Nephron (organoid): ENCODE results near the gene CFAP70.

ENCODE experiments used
- H3K27ac Mint-ChIP-seq, 3 experiments: 2 replicates each; pipeline ENCODE4 v1.8.0; 2020; ENCODE audit warnings: mixed read lengths in 3 of 3, mild to moderate bottlenecking in 2 of 3, moderate library complexity in 1 of 3
- H3K27me3 Mint-ChIP-seq: 2 replicates; pipeline ENCODE4 v1.8.0; 2021; ENCODE audit warnings: low read depth, mild to moderate bottlenecking, moderate library complexity, mixed read lengths
- H3K36me3 Mint-ChIP-seq: 2 replicates; pipeline ENCODE4 v1.8.0; 2020; ENCODE audit warnings: low read depth, mixed read lengths
- H3K4me1 Mint-ChIP-seq: 2 replicates; pipeline ENCODE4 v1.8.0; 2020; ENCODE audit warnings: mixed read lengths
- H3K4me3 Mint-ChIP-seq, 3 experiments: 2 replicates each; pipeline ENCODE4 v1.8.0; 2020; ENCODE audit warnings: mild to moderate bottlenecking in 3 of 3, mixed read lengths in 3 of 3, moderate library complexity in 2 of 3
- H3K9me3 Mint-ChIP-seq: 2 replicates; pipeline ENCODE4 v1.8.0; 2020; ENCODE audit warnings: mixed read lengths
- TF ChIP-seq, protein P1 (sequence below), 3 experiments: fragments of 200-600 bp; sonication (generic); IDR thresholded peaks; one replicate each; pipeline ENCODE4 v1.5.0; 2021; ENCODE audit warnings: antibody characterized with exemption in 3 of 3; ENCODE audit not compliant: unreplicated experiment in 3 of 3

Gene CFAP70

DNA sequence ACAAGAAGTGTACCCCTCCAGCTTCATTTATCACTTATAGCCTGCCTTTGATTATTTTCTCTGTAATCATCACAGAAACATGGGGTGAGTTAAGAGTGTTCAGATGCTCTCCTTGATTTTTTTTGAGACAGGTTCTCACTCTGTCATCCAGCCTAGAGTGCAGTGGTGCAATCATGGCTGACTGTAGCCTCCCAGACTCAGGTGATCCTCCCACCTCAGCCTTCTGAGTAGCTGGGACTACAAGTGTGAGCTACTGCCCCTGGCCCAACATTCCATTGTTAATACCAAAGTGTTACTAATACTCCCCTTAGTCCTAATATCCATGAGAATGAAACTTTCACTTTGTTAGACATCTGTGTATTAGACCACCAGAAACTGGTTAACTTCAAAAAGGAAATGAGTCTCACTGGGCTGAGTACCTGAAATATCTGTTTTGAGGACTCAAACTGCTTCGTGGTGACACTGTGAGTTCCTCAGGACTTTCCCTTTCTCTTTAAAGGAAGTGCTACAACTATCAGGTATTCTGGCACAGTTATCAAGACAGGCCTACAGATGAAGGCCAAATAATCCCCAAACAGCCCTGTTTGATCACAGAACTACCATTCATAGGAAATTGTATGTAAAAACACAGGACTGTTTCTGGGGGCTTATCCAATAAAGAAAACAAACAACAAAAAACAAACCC lies 20.5 kb upstream of the CFAP70 start:
- H3K27me3 Mint-ChIP-seq: no peaks in the 10 kb centered on the region
- no peaks in the 10 kb centered on the region for H3K4me1 Mint-ChIP-seq
- TF ChIP-seq, protein P1, sequence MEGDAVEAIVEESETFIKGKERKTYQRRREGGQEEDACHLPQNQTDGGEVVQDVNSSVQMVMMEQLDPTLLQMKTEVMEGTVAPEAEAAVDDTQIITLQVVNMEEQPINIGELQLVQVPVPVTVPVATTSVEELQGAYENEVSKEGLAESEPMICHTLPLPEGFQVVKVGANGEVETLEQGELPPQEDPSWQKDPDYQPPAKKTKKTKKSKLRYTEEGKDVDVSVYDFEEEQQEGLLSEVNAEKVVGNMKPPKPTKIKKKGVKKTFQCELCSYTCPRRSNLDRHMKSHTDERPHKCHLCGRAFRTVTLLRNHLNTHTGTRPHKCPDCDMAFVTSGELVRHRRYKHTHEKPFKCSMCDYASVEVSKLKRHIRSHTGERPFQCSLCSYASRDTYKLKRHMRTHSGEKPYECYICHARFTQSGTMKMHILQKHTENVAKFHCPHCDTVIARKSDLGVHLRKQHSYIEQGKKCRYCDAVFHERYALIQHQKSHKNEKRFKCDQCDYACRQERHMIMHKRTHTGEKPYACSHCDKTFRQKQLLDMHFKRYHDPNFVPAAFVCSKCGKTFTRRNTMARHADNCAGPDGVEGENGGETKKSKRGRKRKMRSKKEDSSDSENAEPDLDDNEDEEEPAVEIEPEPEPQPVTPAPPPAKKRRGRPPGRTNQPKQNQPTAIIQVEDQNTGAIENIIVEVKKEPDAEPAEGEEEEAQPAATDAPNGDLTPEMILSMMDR (IDR thresholded peaks at IDR 0.05; ENCODE audit: unreplicated experiment in 3 of 3): no peak
- H3K4me3 Mint-ChIP-seq: no peak overlapping the region
- no peaks in the 10 kb centered on the region for H3K9me3 Mint-ChIP-seq
- no peak overlapping the region for H3K27ac Mint-ChIP-seq
- H3K36me3 Mint-ChIP-seq: peaks cover 53% of the 10 kb centered on the region

DNA sequence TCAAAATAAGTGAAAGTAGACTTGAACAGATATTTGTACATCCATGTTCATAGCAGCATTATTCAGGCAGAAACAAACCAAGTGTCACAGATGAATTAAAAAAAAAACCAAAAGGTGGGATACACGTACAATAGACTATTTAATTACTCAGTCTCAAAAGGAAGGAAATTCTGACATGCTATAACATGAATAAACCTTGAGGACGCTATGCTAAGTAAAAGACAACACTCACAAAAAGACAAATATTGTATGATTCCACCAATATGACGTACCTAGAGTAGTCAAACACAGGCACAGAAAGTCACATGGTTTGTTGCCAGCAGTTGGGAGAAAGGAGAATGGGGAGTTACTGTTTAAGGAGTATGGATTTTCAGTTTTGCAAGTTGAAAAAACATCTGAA lies 18.0 kb upstream of the CFAP70 start:
- TF ChIP-seq, protein P1 (IDR thresholded peaks at IDR 0.05; ENCODE audit: unreplicated experiment in 3 of 3): no peak
- H3K4me3 Mint-ChIP-seq: no peak overlapping the region
- no peaks in the 10 kb centered on the region for H3K4me1 Mint-ChIP-seq
- H3K27ac Mint-ChIP-seq: no peak overlapping the region
- no peaks in the 10 kb centered on the region for H3K9me3 Mint-ChIP-seq
- no peaks in the 10 kb centered on the region for H3K27me3 Mint-ChIP-seq
- H3K36me3 Mint-ChIP-seq: peaks cover 51% of the 10 kb centered on the region

- H3K27ac Mint-ChIP-seq: no peak overlapping the region
- H3K4me3 Mint-ChIP-seq: no peak overlapping the region
- H3K36me3 Mint-ChIP-seq: peaks cover 39% of the 10 kb centered on the region
These were observed 9.6 kb upstream of the CFAP70 start for GRCh38 chr10:73368238-73368637.

GRCh38 chr10:73366381-73367298 lies 8.0 kb upstream of the CFAP70 start:
- TF ChIP-seq, protein P1 (IDR thresholded peaks at IDR 0.05; ENCODE audit: unreplicated experiment in 3 of 3): no peak
- peaks cover 44% of the 10 kb centered on the region for H3K36me3 Mint-ChIP-seq
- no peaks in the 10 kb centered on the region for H3K4me1 Mint-ChIP-seq
- H3K9me3 Mint-ChIP-seq: peaks cover 11% of the 10 kb centered on the region
- no peaks in the 10 kb centered on the region for H3K27me3 Mint-ChIP-seq
- H3K4me3 Mint-ChIP-seq: no peak overlapping the region
- H3K27ac Mint-ChIP-seq: no peak overlapping the region

More at GRCh38 chr10:73368238-73368637, 9.6 kb upstream of the CFAP70 start:
- H3K4me1 Mint-ChIP-seq: no peaks in the 10 kb centered on the region
- H3K27me3 Mint-ChIP-seq: no peaks in the 10 kb centered on the region
- no peaks in the 10 kb centered on the region for H3K9me3 Mint-ChIP-seq
- TF ChIP-seq, protein P1 (IDR thresholded peaks at IDR 0.05; ENCODE audit: unreplicated experiment in 3 of 3): no peak

DNA sequence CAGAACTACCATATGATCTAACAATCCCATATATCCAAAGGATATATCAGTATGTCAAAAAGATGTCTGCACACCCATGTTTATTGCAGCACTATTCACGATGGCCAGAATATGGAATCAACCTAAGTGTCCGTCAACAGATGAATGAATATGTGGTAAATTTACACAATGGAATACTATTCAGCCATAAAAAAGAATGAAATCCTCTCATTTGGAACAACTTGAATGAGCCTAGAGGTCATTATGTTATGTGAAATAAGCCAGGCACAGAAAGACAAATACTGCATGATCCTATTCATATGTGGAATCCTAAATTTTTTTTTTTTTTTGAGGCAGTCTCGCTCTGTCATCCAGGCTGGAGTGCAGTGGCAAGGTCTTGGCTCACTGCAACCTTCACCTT lies 6.3 kb upstream of the CFAP70 start:
- H3K4me3 Mint-ChIP-seq: no peak overlapping the region
- TF ChIP-seq, protein P1 (IDR thresholded peaks at IDR 0.05; ENCODE audit: unreplicated experiment in 3 of 3): no peak
- H3K27ac Mint-ChIP-seq: no peak overlapping the region
- peaks cover 40% of the 10 kb centered on the region for H3K36me3 Mint-ChIP-seq
- H3K9me3 Mint-ChIP-seq: peaks cover 12% of the 10 kb centered on the region
- H3K27me3 Mint-ChIP-seq: no peaks in the 10 kb centered on the region
- H3K4me1 Mint-ChIP-seq: no peaks in the 10 kb centered on the region
